Pancreas (tissue), 10 donors: Measurements from ENCODE around the gene FAM200B. TPM values are rescaled to one million over a fixed set of nuclear protein-coding genes. Genes with fewer than 3 reads are reported as not detected.

Experiments used
- ATAC-seq, 4 donors: fragments of 200-7000 bp; cut with Tn5 transposase; one replicate each; pipeline versions ENCODE4 v1.8.0 to v1.9.1; 2020; ENCODE audit warnings: mild to moderate bottlenecking in 4 of 4, moderate library complexity in 4 of 4
- DNase-seq, 6 donors: peaks; one replicate each; pipeline ENCODE4 v3.0.0-alpha.2; 2020
- FAIRE-seq: peaks from 2 replicates; lab custom pipeline; 2012; peaks lifted over from hg19 to GRCh38; lab: Jason Lieb, UNC
- H3K27ac ChIP-seq, 4 donors: fragments of 200-600 bp; sonication (generic); 1 replicate in 3 of 4; 2 replicates in 1 of 4; pipeline versions ENCODE4 v1.5.0 to v1.8.0; 2020
- H3K27me3 ChIP-seq, 4 donors: fragments of 200-600 bp; one replicate each; pipeline ENCODE4 v1.8.0; 2021
- H3K36me3 ChIP-seq, 3 donors: fragments of 200-600 bp; sonication (generic) in 1 of 3; one replicate each; pipeline versions ENCODE4 v1.5.0 to v1.8.0; 2020 to 2021
- H3K4me1 ChIP-seq, 3 donors: fragments of 200-600 bp; one replicate each; pipeline ENCODE4 v1.8.0; 2021
- H3K4me3 ChIP-seq, 4 donors: fragments of 200-600 bp; sonication (generic) in 2 of 4; one replicate each; pipeline versions ENCODE4 v1.5.0 to v1.8.0; 2020 to 2021
- H3K9me3 ChIP-seq, 4 donors: fragments of 200-600 bp; one replicate each; pipeline ENCODE4 v1.8.0; 2021
- CTCF ChIP-seq, 4 donors: fragments of 200-600 bp; sonication (generic) in 3 of 4; IDR thresholded peaks; one replicate each; pipeline versions ENCODE4 v1.5.0 to v1.8.0; 2021; ENCODE audit warnings: antibody characterized with exemption in 4 of 4
- WGBS, 2 donors: extraction: QIAGEN DNeasy Blood & Tissue Kit; methylation state at CpG; one replicate each; pipeline ENCODE4 v1.1.7; 2013; 5-methylcytosine and 5-hydroxymethylcytosine counted together
- intact Hi-C, 3 donors: fragments of 100-400 bp; cut with DNase I; formaldehyde crosslinking; loops; one replicate each; pipeline versions ENCODE4 v1.11.1 to v1.14.2; 2022
- polyA plus RNA-seq, 2 donors: library from polyadenylated mRNA; stranded (reverse); fragments of 200-250 nt; gene quantifications; one replicate each; pipeline ENCODE4 v1.2.3, GENCODE V29; 2013
- total RNA-seq, 6 donors: library from RNA; stranded (reverse); fragmentation: NEBNext Ultra II Directional in 4 of 6; extraction: Animal tissue kit (Norgen Biotek cat#: 25700) in 4 of 6; gene quantifications; one replicate each; pipeline versions ENCODE4 v1.2.1 to v1.2.4, GENCODE V29; 2021 to 2023
- donor health status: healthy with polysubstance abuse.
- donor health status: DM: no; HTN: no; CAD: no; lungs with moderate emphysema.
- donor health status: DM: no; HTN: no; CAD: no.
- donor health status: control.
- donor health status: control.
- donor health status: Bipolar disorder and iron deficiency.
- donor health status: DM: yes; HTN: yes; CAD: no.
- donor health status: DM: no; HTN: no; CAD: no.
- donor health status: DM: no; HTN: no; CAD: no.
- donor health status: DM: yes; HTN: yes; CAD: no.

The FAM200B gene
- total and polyA plus RNA-seq, 8 donors: 8.6 to 36.0 (median 14.5) TPM

GRCh38 chr4:15670576-15670975 is 11.1 kb upstream of the FAM200B start:
- Histone ChIP-seq H3K4me3 (no peak overlapping the region), H3K9me3 (no peaks in the 10 kb centered on the region), H3K36me3 (no peaks in the 10 kb centered on the region), H3K27ac (no peak overlapping the region), H3K27me3 (no peaks in the 10 kb centered on the region), H3K4me1 (no peaks in the 10 kb centered on the region)
- intact Hi-C loops: no loop called here
- 91 to 98% methylated on average over 2 to 3 of the region's 3 CpGs for WGBS, 2 donors
- no peak for ATAC-seq
- no peak for FAIRE-seq
- DNase-seq: no peak
- TF ChIP-seq CTCF (IDR thresholded peaks at IDR 0.05): no peak

- intact Hi-C loops: no loop called here
- Histone ChIP-seq H3K9me3 (no peaks in the 10 kb centered on the region), H3K36me3 (no peaks in the 10 kb centered on the region), H3K4me1 (no peaks in the 10 kb centered on the region), H3K4me3 (no peak overlapping the region), H3K27me3 (no peaks in the 10 kb centered on the region), H3K27ac (no peak overlapping the region)
- ATAC-seq (no peak), FAIRE-seq (no peak), DNase-seq (no peak)
- no peak for TF ChIP-seq CTCF (IDR thresholded peaks at IDR 0.05)
- 97 to 98% methylated on average over 3 of the region's 3 CpGs for WGBS, 2 donors
These were observed 9.5 kb upstream of the FAM200B start for GRCh38 chr4:15672101-15672500.

GRCh38 chr4:15673337-15673736 is 8.3 kb upstream of the FAM200B start:
- H3K27ac ChIP-seq: no peak overlapping the region
- H3K4me1 ChIP-seq: peaks cover 0 to 4% (median 0%) of the 10 kb centered on the region in 3 donors
- intact Hi-C loops: no loop called here
- H3K36me3 ChIP-seq: no peaks in the 10 kb centered on the region
- no peak for TF ChIP-seq CTCF (IDR thresholded peaks at IDR 0.05)
- no peaks in the 10 kb centered on the region for H3K9me3 ChIP-seq
- ATAC-seq (no peak), FAIRE-seq (no peak), DNase-seq (no peak)
- 95 to 100% methylated on average over 1 of the region's 1 CpG for WGBS, 2 donors
- H3K4me3 ChIP-seq: no peak overlapping the region
- H3K27me3 ChIP-seq: no peaks in the 10 kb centered on the region

- TF ChIP-seq CTCF (IDR thresholded peaks at IDR 0.05): no peak
- Histone ChIP-seq H3K36me3 (no peaks in the 10 kb centered on the region), H3K4me1 (peaks cover 0 to 4% (median 0%) of the 10 kb centered on the region in 3 donors), H3K9me3 (no peaks in the 10 kb centered on the region), H3K27me3 (no peaks in the 10 kb centered on the region), H3K27ac (no peak overlapping the region), H3K4me3 (no peak overlapping the region)
- no peak for FAIRE-seq
- no peak for ATAC-seq
- 89% methylated on average over 2 of the region's 2 CpGs for WGBS, 2 donors
- no peak for DNase-seq
- intact Hi-C loops: no loop called here
These were observed 7.6 kb upstream of the FAM200B start for GRCh38 chr4:15674046-15674445.

- FAIRE-seq: no peak
These were observed 6.7 kb upstream of the FAM200B start for GRCh38 chr4:15674926-15675325.

More at GRCh38 chr4:15674926-15675325, 6.7 kb upstream of the FAM200B start:
- no peak overlapping the region for H3K4me3 ChIP-seq
- no peaks in the 10 kb centered on the region for H3K36me3 ChIP-seq
- H3K27ac ChIP-seq: no peak overlapping the region
- TF ChIP-seq CTCF (IDR thresholded peaks at IDR 0.05): no peak
- ATAC-seq (no peak), DNase-seq (no peak)
- no peaks in the 10 kb centered on the region for H3K9me3 ChIP-seq
- peaks cover 0 to 4% (median 0%) of the 10 kb centered on the region in 3 donors for H3K4me1 ChIP-seq
- 82 to 88% methylated on average over 4 of the region's 4 CpGs for WGBS, 2 donors
- H3K27me3 ChIP-seq: no peaks in the 10 kb centered on the region
- intact Hi-C loops: no loop called here
